ENCODE data around the gene TRIP11. TPM values are rescaled to one million over a fixed set of nuclear protein-coding genes. Genes with fewer than 3 reads are reported as not detected.

The TRIP11 gene
- total RNA-seq, 4 donors from 2014 or later, result 18.6 to 33.7 (median 26.9) TPM

DNA sequence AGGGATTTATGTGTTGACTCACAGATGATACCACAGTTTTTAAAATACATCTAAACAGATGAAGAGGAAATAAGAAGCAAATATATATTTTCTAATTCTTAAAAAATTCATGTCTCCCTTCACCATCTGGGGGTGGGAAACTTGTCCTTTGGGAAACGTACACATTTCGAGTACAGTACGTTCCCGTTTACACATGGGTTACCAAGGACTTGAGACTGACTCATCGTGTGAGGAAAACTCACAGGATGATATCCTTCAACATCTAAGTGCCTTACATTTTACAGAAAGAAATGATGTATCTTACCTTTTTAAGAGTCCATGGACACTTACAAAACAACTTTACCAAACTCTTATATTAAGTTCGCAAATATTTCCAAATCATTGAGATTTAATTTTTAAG, 76.4 kb downstream of the TRIP11 start:
- Histone ChIP-seq H3K4me3 (no peak overlapping the region), H3K4me1 (no peaks in the 10 kb centered on the region), H3K27me3 (peaks cover 0 to under 1% (median 0%) of the 10 kb centered on the region in 4 donors), H3K27ac (no peak overlapping the region), H3K9me3 (no peaks in the 10 kb centered on the region), H3K36me3 (peaks cover 0 to 18% (median 0%) of the 10 kb centered on the region in 3 donors)
- no peak for TF ChIP-seq POLR2A (IDR thresholded peaks at IDR 0.05)
- TF ChIP-seq, protein P1, sequence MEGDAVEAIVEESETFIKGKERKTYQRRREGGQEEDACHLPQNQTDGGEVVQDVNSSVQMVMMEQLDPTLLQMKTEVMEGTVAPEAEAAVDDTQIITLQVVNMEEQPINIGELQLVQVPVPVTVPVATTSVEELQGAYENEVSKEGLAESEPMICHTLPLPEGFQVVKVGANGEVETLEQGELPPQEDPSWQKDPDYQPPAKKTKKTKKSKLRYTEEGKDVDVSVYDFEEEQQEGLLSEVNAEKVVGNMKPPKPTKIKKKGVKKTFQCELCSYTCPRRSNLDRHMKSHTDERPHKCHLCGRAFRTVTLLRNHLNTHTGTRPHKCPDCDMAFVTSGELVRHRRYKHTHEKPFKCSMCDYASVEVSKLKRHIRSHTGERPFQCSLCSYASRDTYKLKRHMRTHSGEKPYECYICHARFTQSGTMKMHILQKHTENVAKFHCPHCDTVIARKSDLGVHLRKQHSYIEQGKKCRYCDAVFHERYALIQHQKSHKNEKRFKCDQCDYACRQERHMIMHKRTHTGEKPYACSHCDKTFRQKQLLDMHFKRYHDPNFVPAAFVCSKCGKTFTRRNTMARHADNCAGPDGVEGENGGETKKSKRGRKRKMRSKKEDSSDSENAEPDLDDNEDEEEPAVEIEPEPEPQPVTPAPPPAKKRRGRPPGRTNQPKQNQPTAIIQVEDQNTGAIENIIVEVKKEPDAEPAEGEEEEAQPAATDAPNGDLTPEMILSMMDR (IDR thresholded peaks at IDR 0.05), result no peak
- DNase-seq, result no peak
- 70 to 75% methylated on average over 6 of the region's 6 CpGs for WGBS, 2 donors
- intact Hi-C loops (cut with DNase I), result no loop called here

DNA sequence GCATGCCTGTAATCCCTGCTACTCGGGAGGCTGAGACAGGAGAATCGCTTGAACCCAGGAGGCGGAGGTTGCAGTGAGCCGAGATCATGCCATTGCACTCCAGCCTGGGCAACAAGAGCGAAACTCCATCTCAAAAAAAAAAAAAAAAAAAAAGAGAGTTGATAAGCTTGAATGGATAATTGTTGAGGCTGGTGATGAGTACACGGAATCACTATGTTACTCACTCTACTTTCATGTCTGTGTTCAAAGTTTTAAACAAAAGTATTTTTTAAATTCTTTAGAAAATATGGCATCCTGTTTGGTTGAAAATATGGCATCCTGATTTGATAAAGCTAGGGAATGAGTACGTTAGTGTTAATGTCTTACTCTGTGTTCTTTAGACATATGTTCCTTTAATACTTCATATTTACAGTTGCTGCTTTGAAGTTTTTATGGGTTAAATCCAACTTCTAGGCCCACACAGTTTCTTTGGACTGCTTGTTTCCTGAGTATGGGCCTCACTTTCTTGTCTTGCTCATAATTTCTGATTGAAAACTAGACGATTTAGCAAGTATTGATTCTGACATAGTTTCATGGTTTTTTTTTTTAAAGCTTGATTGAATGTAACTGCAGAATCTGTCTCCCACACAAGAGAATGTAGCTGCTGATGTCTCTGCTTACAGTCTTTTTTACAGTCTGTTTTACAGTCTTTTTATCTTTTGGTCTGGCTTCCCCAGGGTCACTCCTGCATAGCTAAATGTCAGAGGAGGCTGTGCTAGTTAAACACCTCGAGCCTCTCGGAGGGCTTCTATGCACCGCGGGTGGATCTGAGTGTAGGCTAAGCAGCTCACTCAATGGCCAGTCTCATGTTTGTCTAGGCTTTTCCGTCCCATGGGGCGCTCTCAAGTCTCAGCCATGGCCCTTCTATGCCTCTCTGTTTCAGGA, 78.3 kb downstream of the TRIP11 start:
- Histone ChIP-seq H3K4me1 (no peaks in the 10 kb centered on the region), H3K4me3 (no peak overlapping the region), H3K9me3 (no peaks in the 10 kb centered on the region), H3K27ac (no peak overlapping the region), H3K36me3 (no peaks in the 10 kb centered on the region), H3K27me3 (peaks cover 0 to 10% (median 0%) of the 10 kb centered on the region in 4 donors)
- 68 to 75% methylated on average over 14 of the region's 14 CpGs for WGBS, 2 donors
- TF ChIP-seq, protein P1 (IDR thresholded peaks at IDR 0.05), result no peak
- no peak for TF ChIP-seq POLR2A (IDR thresholded peaks at IDR 0.05)
- DNase-seq, result no peak
- intact Hi-C loops (cut with DNase I), result no loop called here

DNA sequence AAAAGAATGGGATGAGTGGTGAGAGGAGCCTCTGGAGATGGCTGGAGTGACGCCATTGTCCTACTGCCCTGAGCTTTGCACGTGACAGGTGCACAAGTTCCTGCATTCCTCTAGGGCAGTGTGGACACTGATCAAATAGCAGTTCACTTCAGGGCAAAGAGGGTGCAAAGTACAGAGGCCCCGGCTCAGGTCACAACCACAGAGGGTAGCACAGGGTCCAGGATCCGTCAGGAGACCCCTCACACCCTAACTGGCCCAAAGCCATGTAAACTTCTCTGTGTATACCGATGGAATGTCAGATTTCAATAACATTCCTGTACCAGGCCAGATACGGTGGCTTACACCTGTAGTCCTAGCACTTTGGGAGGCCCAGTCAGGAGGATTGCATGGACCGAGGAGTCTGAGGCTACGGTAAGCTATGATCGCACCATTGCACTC, 82.0 kb downstream of the TRIP11 start:
- H3K36me3 ChIP-seq, result no peaks in the 10 kb centered on the region

DNA sequence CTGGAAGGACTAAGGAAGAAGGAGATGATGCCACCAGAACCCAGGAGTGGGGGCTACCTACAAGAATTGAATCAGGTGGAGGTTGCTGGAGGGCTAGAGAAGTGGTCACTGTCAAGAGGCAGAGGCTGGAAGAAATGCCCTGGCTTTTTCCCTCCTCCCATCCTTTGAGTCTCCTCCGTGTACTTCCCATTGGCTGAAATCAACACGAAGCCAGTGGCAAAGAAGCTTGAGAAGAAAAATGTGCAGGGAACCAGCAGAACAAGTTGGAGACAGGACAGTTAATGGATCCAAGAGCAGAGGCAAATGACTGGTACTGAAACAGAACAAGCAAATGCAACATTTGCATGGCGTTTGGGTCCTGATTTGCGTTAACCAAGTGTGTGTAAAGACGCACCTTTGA, 83.2 kb downstream of the TRIP11 start:
- Histone ChIP-seq H3K27ac (no peak overlapping the region), H3K27me3 (peaks cover 0 to 14% (median 0%) of the 10 kb centered on the region in 4 donors), H3K36me3 (no peaks in the 10 kb centered on the region), H3K9me3 (no peaks in the 10 kb centered on the region), H3K4me3 (no peak overlapping the region), H3K4me1 (no peaks in the 10 kb centered on the region)
- intact Hi-C loops (cut with DNase I), result no loop called here
- no peak for TF ChIP-seq POLR2A (IDR thresholded peaks at IDR 0.05)
- TF ChIP-seq, protein P1 (IDR thresholded peaks at IDR 0.05), result no peak
- 65 to 76% methylated on average over 5 of the region's 5 CpGs for WGBS, 2 donors
- no peak for DNase-seq

More for the DNA sequence above, 82.0 kb downstream of the TRIP11 start:
- DNase-seq, result no peak
- Histone ChIP-seq H3K4me1 (no peaks in the 10 kb centered on the region), H3K4me3 (no peak overlapping the region), H3K27me3 (peaks cover 0 to 14% (median 0%) of the 10 kb centered on the region in 4 donors), H3K27ac (no peak overlapping the region), H3K9me3 (no peaks in the 10 kb centered on the region)
- intact Hi-C loops (cut with DNase I), result no loop called here
- TF ChIP-seq, protein P1 (IDR thresholded peaks at IDR 0.05), result no peak
- TF ChIP-seq POLR2A (IDR thresholded peaks at IDR 0.05), result no peak
- 73 to 79% methylated on average over 2 to 5 of the region's 9 CpGs for WGBS, 2 donors

DNA sequence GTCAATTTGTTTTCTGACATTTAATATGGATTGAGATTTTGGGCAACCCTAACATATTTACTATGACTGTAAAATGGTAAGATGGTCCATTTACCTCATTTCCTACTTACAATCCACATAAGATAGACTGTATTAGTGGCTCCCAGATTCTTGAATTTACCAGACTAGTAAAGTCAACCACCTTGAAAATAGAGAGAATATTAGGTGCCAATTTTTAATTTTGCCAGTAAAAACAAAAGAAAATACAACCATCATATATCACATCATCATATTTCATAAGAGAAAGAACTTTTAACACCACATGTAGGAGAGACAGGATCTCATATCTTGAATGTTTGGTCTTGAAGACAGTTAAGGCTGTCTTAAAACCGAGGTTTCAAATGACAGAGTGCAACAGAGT, 84.7 kb downstream of the TRIP11 start:
- TF ChIP-seq POLR2A (IDR thresholded peaks at IDR 0.05), result no peak
- TF ChIP-seq, protein P1 (IDR thresholded peaks at IDR 0.05), result no peak
- intact Hi-C loops (cut with DNase I), result no loop called here
- H3K27ac ChIP-seq, result no peak overlapping the region

More for the DNA sequence above, 84.7 kb downstream of the TRIP11 start:
- H3K9me3 ChIP-seq, result no peaks in the 10 kb centered on the region
- no peak overlapping the region for H3K4me3 ChIP-seq
- no peaks in the 10 kb centered on the region for H3K36me3 ChIP-seq
- H3K4me1 ChIP-seq, result no peaks in the 10 kb centered on the region
- peaks cover 0 to 14% (median 0%) of the 10 kb centered on the region in 4 donors for H3K27me3 ChIP-seq
- 23 to 48% methylated on average over 1 of the region's 1 CpG for WGBS, 2 donors
- no peak for DNase-seq

Measured in esophagus squamous epithelium (tissue), 5 donors.